ENCODE data around the gene SHF.

GRCh38 chr15:45129651-45130129 is 58.1 kb downstream of the SHF start, which contains the start of the genes DUOX1 and DUOXA1:
- TF ChIP-seq EZH2 (IDR thresholded peaks at IDR 0.05) = no peak
- TF ChIP-seq POLR2AphosphoS5 (IDR thresholded peaks at IDR 0.05; ENCODE audit: borderline replicate concordance, low read depth, low read length) = no peak
